Right lobe of liver (tissue), 6 donors: ENCODE results near the gene ZNF784. TPM values are rescaled to one million over a fixed set of nuclear protein-coding genes. Genes with fewer than 3 reads are reported as not detected.

ENCODE experiments used
- ATAC-seq, 4 donors: fragments of 200-7000 bp; cut with Tn5 transposase; one replicate each; pipeline ENCODE4 v1.9.1; 2020; ENCODE audit warnings: mild to moderate bottlenecking in 4 of 4, moderate library complexity in 4 of 4
- DNase-seq, 3 donors: peaks; one replicate each; pipeline ENCODE4 v3.0.0-alpha.2; 2020
- H3K27ac ChIP-seq, 3 donors: fragments of 200-600 bp; one replicate each; pipeline ENCODE4 v1.8.0; 2022
- H3K27me3 ChIP-seq, 2 donors: fragments of 200-600 bp; one replicate each; pipeline ENCODE4 v1.8.0; 2022
- H3K36me3 ChIP-seq, 4 donors: fragments of 200-600 bp; sonication (generic) in 1 of 4; one replicate each; pipeline versions ENCODE4 v1.5.1 to v1.8.0; 2017 to 2022; ENCODE audit warnings: control low read depth in 1 of 4
- H3K4me1 ChIP-seq, 4 donors: fragments of 200-600 bp; sonication (generic) in 1 of 4; one replicate each; pipeline versions ENCODE4 v1.5.1 to v1.8.0; 2017 to 2022; ENCODE audit warnings: control low read depth in 1 of 4
- H3K4me3 ChIP-seq, 3 donors: fragments of 200-600 bp; one replicate each; pipeline ENCODE4 v1.8.0; 2022
- H3K9me3 ChIP-seq, 4 donors: fragments of 200-600 bp; sonication (generic) in 1 of 4; one replicate each; pipeline versions ENCODE4 v1.5.1 to v1.8.0; 2017 to 2022; ENCODE audit warnings: control low read depth in 1 of 4
- CTCF ChIP-seq, 4 donors: fragments of 200-600 bp in 3 of 4; fragments of 450-650 bp in 1 of 4; IDR thresholded peaks; one replicate each; pipeline versions ENCODE4 v1.5.1 to v1.8.0; 2016 to 2022; ENCODE audit warnings: antibody characterized with exemption in 4 of 4, mild to moderate bottlenecking in 2 of 4
- POLR2A ChIP-seq: fragments of 450-650 bp; IDR thresholded peaks from one replicate; pipeline ENCODE4 v1.6.1; 2017; ENCODE audit warnings: antibody characterized with exemption, mild to moderate bottlenecking
- WGBS: methylation state at CpG from one replicate; pipeline ENCODE4 v1.1.6; 2018; ENCODE audit warnings: low coverage, low lambda C conversion rate; ENCODE audit not compliant: insufficient coverage; ENCODE audit errors: missing lambda C conversion rate; 5-methylcytosine and 5-hydroxymethylcytosine counted together
- intact Hi-C, 2 donors: fragments of 100-400 bp; cut with DNase I; formaldehyde crosslinking; loops; one replicate each; pipeline versions ENCODE4 v1.11.2 to v1.14.1; 2022
- total RNA-seq, 6 experiments: library from RNA; depleted of rRNA in 2 of 6; stranded (reverse); fragments of >200 nt in 2 of 6; fragmentation: NEBNext Ultra II Directional in 3 of 6; extraction: Animal tissue kit (Norgen Biotek cat#: 25700) in 3 of 6; gene quantifications; one replicate each; pipeline versions ENCODE4 v1.1.0 to v1.2.4, GENCODE V29; 2016 to 2023
- donor health status: DM: no; HTN: yes; CAD: no.
- donor health status: DM: no; HTN: no; CAD: no.
- donor health status: DM: no; HTN: no; CAD: no.
- donor health status: DM: no; HTN: yes; CAD: no.
- donor health status: DM: no; HTN: yes; CAD: no.

The ZNF784 gene
- total RNA-seq, 6 experiments from 2014 or later: 2.9 to 5.5 (median 4.1) TPM

- DNase-seq (no peak), ATAC-seq (no peak)
- peaks cover 0 to 5% (median 2%) of the 10 kb centered on the region in 4 donors for H3K36me3 ChIP-seq
- no peaks in the 10 kb centered on the region for H3K9me3 ChIP-seq
- intact Hi-C loops: no loop called here
- TF ChIP-seq POLR2A (no peak), CTCF (IDR thresholded peaks at IDR 0.05) (no peak)
- no peak overlapping the region for H3K27ac ChIP-seq
- H3K4me3 ChIP-seq: no peak overlapping the region
- H3K4me1 ChIP-seq: peaks cover 0 to 4% (median 0%) of the 10 kb centered on the region in 4 donors
- no peaks in the 10 kb centered on the region for H3K27me3 ChIP-seq
- 78% methylated on average over 4 of the region's 10 CpGs for WGBS
Observed at GRCh38 chr19:55591555-55591954, 32.8 kb downstream of the ZNF784 start.

DNA sequence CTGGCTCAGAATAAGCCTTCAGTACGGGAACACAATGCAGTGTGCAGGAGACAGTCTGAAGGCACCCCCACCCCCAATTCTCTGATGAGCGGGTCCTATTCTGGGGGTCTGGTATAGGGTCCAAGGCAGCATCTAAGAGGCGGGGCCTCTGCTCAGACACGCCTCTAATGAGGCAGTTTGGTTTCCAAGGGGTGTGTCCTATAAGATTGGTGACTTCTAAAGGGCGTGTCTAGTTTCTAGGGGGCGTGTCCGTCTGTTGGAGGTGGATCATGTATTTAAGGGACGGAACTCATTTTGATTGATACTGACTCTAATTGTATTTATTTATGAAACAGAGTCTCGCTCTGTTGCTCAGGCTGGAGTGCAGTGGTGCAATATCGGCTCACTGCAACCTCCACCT lies 33.7 kb downstream of the ZNF784 start:
- DNase-seq: no peak
- no peaks in the 10 kb centered on the region for H3K36me3 ChIP-seq
- no peak overlapping the region for H3K4me3 ChIP-seq
- intact Hi-C loops: no loop called here
- TF ChIP-seq POLR2A: no peak
- no peak for TF ChIP-seq CTCF (IDR thresholded peaks at IDR 0.05)
- H3K4me1 ChIP-seq: peaks cover 0 to 4% (median 0%) of the 10 kb centered on the region in 4 donors
- H3K27me3 ChIP-seq: no peaks in the 10 kb centered on the region
- no peak for ATAC-seq
- no peak overlapping the region for H3K27ac ChIP-seq
- 82% methylated on average over 3 of the region's 10 CpGs for WGBS
- no peaks in the 10 kb centered on the region for H3K9me3 ChIP-seq

DNA sequence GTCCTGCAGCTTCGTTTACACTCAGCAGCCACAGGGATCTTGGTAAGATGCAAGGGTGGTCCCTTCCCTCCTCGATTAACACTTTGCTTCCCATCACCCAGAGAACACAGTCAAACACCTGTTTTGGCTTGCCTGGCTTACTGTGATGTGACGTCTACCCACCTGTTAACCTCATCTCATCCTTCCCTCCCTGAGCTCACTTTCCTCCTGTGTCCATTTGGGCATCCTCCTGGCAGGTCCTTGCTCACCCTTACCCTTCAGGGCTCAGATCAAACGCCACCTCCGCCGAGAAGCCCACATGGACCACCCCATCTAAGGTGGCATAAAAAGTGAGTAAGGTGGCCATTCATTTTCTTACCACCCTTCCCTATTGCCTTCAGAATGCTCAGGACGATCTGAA lies 34.3 kb downstream of the ZNF784 start:
- intact Hi-C loops: no loop called here
- no peak for TF ChIP-seq CTCF (IDR thresholded peaks at IDR 0.05)
- no peak for TF ChIP-seq POLR2A
- H3K27ac ChIP-seq: no peak overlapping the region
- ATAC-seq: no peak
- H3K4me3 ChIP-seq: no peak overlapping the region
- H3K9me3 ChIP-seq: no peaks in the 10 kb centered on the region
- no peak for DNase-seq
- peaks cover 0 to 4% (median 0%) of the 10 kb centered on the region in 4 donors for H3K4me1 ChIP-seq
- WGBS: 47% methylated on average over 7 of the region's 7 CpGs
- no peaks in the 10 kb centered on the region for H3K27me3 ChIP-seq
- no peaks in the 10 kb centered on the region for H3K36me3 ChIP-seq

DNA sequence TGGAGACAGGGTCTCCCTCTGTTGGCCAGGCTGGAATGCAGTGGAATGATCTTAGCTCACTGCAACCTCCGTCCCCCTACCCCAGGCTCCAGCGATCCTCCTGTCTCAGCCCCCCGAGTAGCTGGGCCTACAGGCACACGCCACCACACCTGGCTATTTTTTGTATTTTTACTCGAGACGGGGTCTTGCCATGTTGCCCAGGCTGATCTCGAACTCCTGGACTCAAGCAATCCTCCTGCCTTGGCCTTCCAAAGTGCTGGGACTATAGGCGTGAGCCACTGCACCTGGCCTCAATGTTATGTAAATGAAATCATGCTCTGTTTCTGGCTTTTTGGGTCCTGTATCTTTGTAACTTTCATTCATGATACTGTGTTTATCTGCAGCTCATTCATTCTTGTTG lies 35.6 kb downstream of the ZNF784 start:
- H3K4me1 ChIP-seq: peaks cover 0 to 5% (median under 1%) of the 10 kb centered on the region in 4 donors
- no peaks in the 10 kb centered on the region for H3K9me3 ChIP-seq
- intact Hi-C loops: no loop called here
- H3K36me3 ChIP-seq: no peaks in the 10 kb centered on the region
- WGBS: 88% methylated on average over 7 of the region's 8 CpGs
- ATAC-seq (no peak), DNase-seq (no peak)
- TF ChIP-seq CTCF (IDR thresholded peaks at IDR 0.05): no peak
- no peak overlapping the region for H3K4me3 ChIP-seq
- H3K27me3 ChIP-seq: no peaks in the 10 kb centered on the region
- no peak overlapping the region for H3K27ac ChIP-seq
